Liver (tissue), 3 donors: ENCODE results near the gene MAP4K4.

Experiments used
- FOXA2 ChIP-seq: IDR thresholded peaks from 2 replicates; pipeline ENCODE4 v1.6.1; 2016; ENCODE audit warnings: antibody characterized with exemption
- GABPA ChIP-seq, 2 donors: IDR thresholded peaks in 1 of 2; conservative IDR thresholded peaks in 1 of 2; 2 replicates each; pipeline ENCODE4 v1.6.1; 2016; ENCODE audit warnings: antibody characterized with exemption in 2 of 2, mild to moderate bottlenecking in 1 of 2, moderate library complexity in 1 of 2
- HNF4A ChIP-seq, 2 donors: conservative IDR thresholded peaks; 2 replicates each; pipeline ENCODE4 v1.6.1; 2016; ENCODE audit warnings: antibody characterized with exemption in 2 of 2, mild to moderate bottlenecking in 2 of 2
- HNF4G ChIP-seq: IDR thresholded peaks from 2 replicates; pipeline ENCODE4 v1.6.1; 2016; ENCODE audit warnings: antibody characterized with exemption
- JUND ChIP-seq, 2 donors: IDR thresholded peaks; 2 replicates each; pipeline ENCODE4 v1.6.1; 2016; ENCODE audit warnings: antibody characterized with exemption in 2 of 2
- RAD21 ChIP-seq, 2 donors: IDR thresholded peaks; 2 replicates each; pipeline ENCODE4 v1.6.1; 2016; ENCODE audit warnings: antibody characterized with exemption in 2 of 2, mild to moderate bottlenecking in 2 of 2
- RXRA ChIP-seq, 2 donors: IDR thresholded peaks; 2 replicates each; pipeline ENCODE4 v1.6.1; 2017 to 2018; ENCODE audit warnings: antibody characterized with exemption in 2 of 2, mild to moderate bottlenecking in 1 of 2
- SP1 ChIP-seq: IDR thresholded peaks from 2 replicates; pipeline ENCODE4 v1.6.1; 2018; ENCODE audit warnings: antibody characterized with exemption, mild to moderate bottlenecking
- TAF1 ChIP-seq: conservative IDR thresholded peaks from 2 replicates; pipeline ENCODE4 v1.6.1; 2016; ENCODE audit warnings: antibody characterized with exemption, mild to moderate bottlenecking
- YY1 ChIP-seq: IDR thresholded peaks from 2 replicates; pipeline ENCODE4 v1.6.1; 2016; ENCODE audit warnings: antibody characterized with exemption, mild to moderate bottlenecking
- TF ChIP-seq, protein P1 (sequence below): fragments of 150-350 bp; IDR thresholded peaks from 2 replicates; pipeline ENCODE4 v1.5.1; 2017; ENCODE audit warnings: improper control_type of control experiment, low read depth, low read length; ENCODE audit not compliant: missing input control
- TF ChIP-seq, protein P2 (sequence below): IDR thresholded peaks from 2 replicates; pipeline ENCODE4 v1.6.1; 2016; ENCODE audit warnings: antibody characterized with exemption, mild to moderate bottlenecking
- donor health status: healthy.
- donor health status: healthy.

DNA sequence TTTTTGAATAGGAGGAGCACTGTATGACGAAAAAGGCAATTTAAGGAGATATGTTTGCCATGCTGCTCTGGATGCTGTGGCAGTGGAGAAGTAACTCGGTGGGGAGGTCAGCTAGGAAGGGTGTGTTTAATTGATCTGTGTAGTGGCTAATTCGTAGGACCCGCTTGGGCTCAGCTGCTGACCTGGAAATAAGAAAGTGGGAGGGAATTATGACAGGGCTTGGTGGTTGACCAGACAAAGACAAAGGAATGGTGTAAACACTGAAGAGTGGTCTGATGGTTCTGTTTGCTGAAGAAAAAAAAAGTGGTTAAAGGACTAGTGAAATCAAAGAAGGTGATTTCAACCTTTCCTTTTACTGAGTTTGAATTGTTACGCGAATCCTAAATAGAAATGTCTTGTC lies 146.0 kb downstream of the MAP4K4 start:
- TF ChIP-seq, protein P1, sequence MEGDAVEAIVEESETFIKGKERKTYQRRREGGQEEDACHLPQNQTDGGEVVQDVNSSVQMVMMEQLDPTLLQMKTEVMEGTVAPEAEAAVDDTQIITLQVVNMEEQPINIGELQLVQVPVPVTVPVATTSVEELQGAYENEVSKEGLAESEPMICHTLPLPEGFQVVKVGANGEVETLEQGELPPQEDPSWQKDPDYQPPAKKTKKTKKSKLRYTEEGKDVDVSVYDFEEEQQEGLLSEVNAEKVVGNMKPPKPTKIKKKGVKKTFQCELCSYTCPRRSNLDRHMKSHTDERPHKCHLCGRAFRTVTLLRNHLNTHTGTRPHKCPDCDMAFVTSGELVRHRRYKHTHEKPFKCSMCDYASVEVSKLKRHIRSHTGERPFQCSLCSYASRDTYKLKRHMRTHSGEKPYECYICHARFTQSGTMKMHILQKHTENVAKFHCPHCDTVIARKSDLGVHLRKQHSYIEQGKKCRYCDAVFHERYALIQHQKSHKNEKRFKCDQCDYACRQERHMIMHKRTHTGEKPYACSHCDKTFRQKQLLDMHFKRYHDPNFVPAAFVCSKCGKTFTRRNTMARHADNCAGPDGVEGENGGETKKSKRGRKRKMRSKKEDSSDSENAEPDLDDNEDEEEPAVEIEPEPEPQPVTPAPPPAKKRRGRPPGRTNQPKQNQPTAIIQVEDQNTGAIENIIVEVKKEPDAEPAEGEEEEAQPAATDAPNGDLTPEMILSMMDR = no peak
- TF ChIP-seq YY1 (no peak), RXRA (IDR thresholded peaks at IDR 0.05) (no peak), SP1 (no peak), RAD21 (IDR thresholded peaks at IDR 0.05) (no peak), TAF1 (no peak), GABPA (IDR thresholded peaks at IDR 0.05 in 1 of 2, conservative IDR thresholded peaks at IDR 0.05 in 1 of 2) (no peak), FOXA2 (no peak), HNF4G (no peak), HNF4A (conservative IDR thresholded peaks at IDR 0.05) (no peak), JUND (IDR thresholded peaks at IDR 0.05) (no peak)
- TF ChIP-seq, protein P2, sequence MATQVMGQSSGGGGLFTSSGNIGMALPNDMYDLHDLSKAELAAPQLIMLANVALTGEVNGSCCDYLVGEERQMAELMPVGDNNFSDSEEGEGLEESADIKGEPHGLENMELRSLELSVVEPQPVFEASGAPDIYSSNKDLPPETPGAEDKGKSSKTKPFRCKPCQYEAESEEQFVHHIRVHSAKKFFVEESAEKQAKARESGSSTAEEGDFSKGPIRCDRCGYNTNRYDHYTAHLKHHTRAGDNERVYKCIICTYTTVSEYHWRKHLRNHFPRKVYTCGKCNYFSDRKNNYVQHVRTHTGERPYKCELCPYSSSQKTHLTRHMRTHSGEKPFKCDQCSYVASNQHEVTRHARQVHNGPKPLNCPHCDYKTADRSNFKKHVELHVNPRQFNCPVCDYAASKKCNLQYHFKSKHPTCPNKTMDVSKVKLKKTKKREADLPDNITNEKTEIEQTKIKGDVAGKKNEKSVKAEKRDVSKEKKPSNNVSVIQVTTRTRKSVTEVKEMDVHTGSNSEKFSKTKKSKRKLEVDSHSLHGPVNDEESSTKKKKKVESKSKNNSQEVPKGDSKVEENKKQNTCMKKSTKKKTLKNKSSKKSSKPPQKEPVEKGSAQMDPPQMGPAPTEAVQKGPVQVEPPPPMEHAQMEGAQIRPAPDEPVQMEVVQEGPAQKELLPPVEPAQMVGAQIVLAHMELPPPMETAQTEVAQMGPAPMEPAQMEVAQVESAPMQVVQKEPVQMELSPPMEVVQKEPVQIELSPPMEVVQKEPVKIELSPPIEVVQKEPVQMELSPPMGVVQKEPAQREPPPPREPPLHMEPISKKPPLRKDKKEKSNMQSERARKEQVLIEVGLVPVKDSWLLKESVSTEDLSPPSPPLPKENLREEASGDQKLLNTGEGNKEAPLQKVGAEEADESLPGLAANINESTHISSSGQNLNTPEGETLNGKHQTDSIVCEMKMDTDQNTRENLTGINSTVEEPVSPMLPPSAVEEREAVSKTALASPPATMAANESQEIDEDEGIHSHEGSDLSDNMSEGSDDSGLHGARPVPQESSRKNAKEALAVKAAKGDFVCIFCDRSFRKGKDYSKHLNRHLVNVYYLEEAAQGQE = no peak
